Measurements from ENCODE around the gene PRKG1. TPM values are rescaled to one million over a fixed set of nuclear protein-coding genes. Genes with fewer than 3 reads are reported as not detected.
A peak's percentile ranks its signal among the peaks of the same experiment; 100 is the strongest.
"Not testable (repeated sequence)": the region's sequence is repeated elsewhere in the genome, so short reads cannot be mapped to it uniquely, and the experiment has no call there.

Gene PRKG1
- total RNA-seq, 4 donors from 2014 or later = 0.63 to 4.3 (median 2.1) TPM

GRCh38 chr10:51683031-51683691 is 608.9 kb downstream of the PRKG1 start:
- H3K4me3 ChIP-seq (ENCODE audit: low read depth, poor library complexity, severe bottlenecking) = no peak overlapping the region
- intact Hi-C loops (cut with DNase I; ENCODE audit: low total_unique reads) = no loop called here
- peak in 1 of 2 donors; percentile 28 for DNase-seq (ENCODE audit: low spot score in 2 of 2)
- no peak for TF ChIP-seq CTCF (IDR thresholded peaks at IDR 0.05)
- no peak for TF ChIP-seq POLR2A (IDR thresholded peaks at IDR 0.05)
- 60 to 71% methylated on average over 4 of the region's 4 CpGs for WGBS, 2 donors

- no peak for TF ChIP-seq CTCF (IDR thresholded peaks at IDR 0.05)
- no peak for TF ChIP-seq POLR2A (IDR thresholded peaks at IDR 0.05)
- WGBS, 2 donors = 95 to 96% methylated on average over 2 of the region's 2 CpGs
- intact Hi-C loops (cut with DNase I; ENCODE audit: low total_unique reads) = no loop called here
- DNase-seq (ENCODE audit: low spot score in 2 of 2) = no peak
- H3K4me3 ChIP-seq (ENCODE audit: low read depth, poor library complexity, severe bottlenecking) = no peak overlapping the region
Observed at GRCh38 chr10:51685768-51686167, 611.5 kb downstream of the PRKG1 start.

- TF ChIP-seq CTCF (IDR thresholded peaks at IDR 0.05) (no peak), POLR2A (IDR thresholded peaks at IDR 0.05) (no peak)
- intact Hi-C loops (cut with DNase I; ENCODE audit: low total_unique reads) = no loop called here
- no peak for DNase-seq (ENCODE audit: low spot score in 2 of 2)
- WGBS, 2 donors = 80 to 83% methylated on average over 1 of the region's 1 CpG
- H3K4me3 ChIP-seq (ENCODE audit: low read depth, poor library complexity, severe bottlenecking) = no peak overlapping the region
Observed at GRCh38 chr10:51687296-51687695, 613.0 kb downstream of the PRKG1 start.

GRCh38 chr10:51688826-51689225 is 614.5 kb downstream of the PRKG1 start:
- WGBS, 2 donors = 88 to 93% methylated on average over 2 of the region's 2 CpGs
- H3K4me3 ChIP-seq (ENCODE audit: low read depth, poor library complexity, severe bottlenecking); DNase-seq (ENCODE audit: low spot score in 2 of 2); intact Hi-C loops (cut with DNase I; ENCODE audit: low total_unique reads): not testable (repeated sequence)

- no peak for TF ChIP-seq CTCF (IDR thresholded peaks at IDR 0.05)
- no peak for TF ChIP-seq POLR2A (IDR thresholded peaks at IDR 0.05)
- H3K4me3 ChIP-seq (ENCODE audit: low read depth, poor library complexity, severe bottlenecking) = no peak overlapping the region
- intact Hi-C loops (cut with DNase I; ENCODE audit: low total_unique reads) = no loop called here
- no peak for DNase-seq (ENCODE audit: low spot score in 2 of 2)
- 93 to 94% methylated on average over 3 of the region's 3 CpGs for WGBS, 2 donors
Observed at GRCh38 chr10:51689536-51689935, 615.2 kb downstream of the PRKG1 start.

- TF ChIP-seq POLR2A (IDR thresholded peaks at IDR 0.05) (no peak), CTCF (IDR thresholded peaks at IDR 0.05) (no peak)
- WGBS, 2 donors = 51 to 62% methylated on average over 4 of the region's 4 CpGs
- DNase-seq (ENCODE audit: low spot score in 2 of 2) = no peak
- intact Hi-C loops (cut with DNase I; ENCODE audit: low total_unique reads) = no loop called here
- H3K4me3 ChIP-seq (ENCODE audit: low read depth, poor library complexity, severe bottlenecking) = no peak overlapping the region
Observed at GRCh38 chr10:51691135-51691534, 616.8 kb downstream of the PRKG1 start.
